Stromal cell of bone marrow (primary cell): ENCODE data around the gene FRMD4B.
"Not testable (repeated sequence)": the region's sequence is repeated elsewhere in the genome, so short reads cannot be mapped to it uniquely, and the experiment has no call there.

Experiments
- DNase-seq: peaks from one replicate; pipeline ENCODE4 v3.0.0-alpha.2; 2012; ENCODE audit warnings: low read depth

The FRMD4B gene

DNA sequence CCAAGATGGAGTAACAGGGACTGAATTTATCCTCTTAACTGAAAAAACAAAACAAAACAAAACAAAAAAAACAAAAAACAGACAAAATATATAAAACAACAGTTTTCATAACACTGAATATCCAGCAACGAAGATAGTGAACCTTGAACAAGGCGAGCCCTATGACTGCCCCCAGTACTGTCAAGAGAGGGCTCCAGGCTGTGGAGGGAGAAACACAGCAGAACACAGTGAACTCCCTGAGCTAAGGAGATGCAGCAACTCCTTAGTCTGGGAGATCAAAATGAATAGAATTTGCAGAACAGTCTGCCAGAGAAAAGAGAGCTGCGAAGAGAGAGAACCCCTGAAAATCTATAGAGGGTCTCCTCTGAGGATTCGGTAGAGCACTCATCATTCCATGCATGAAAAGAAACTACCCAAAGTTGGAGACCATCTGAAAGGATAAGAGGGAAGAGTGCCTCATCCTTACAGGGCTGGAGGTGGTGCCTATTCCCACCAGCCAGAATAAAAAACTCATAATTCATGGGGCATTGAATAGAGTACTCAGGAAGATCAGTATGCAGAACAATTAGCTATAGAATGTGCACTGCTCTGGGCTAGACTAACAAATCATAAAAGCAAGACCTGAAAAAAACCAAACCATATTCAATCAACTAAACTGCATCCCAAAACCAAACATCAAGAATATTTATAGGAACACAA, 101.8 kb downstream of the FRMD4B start:
- DNase-seq: no peak

DNA sequence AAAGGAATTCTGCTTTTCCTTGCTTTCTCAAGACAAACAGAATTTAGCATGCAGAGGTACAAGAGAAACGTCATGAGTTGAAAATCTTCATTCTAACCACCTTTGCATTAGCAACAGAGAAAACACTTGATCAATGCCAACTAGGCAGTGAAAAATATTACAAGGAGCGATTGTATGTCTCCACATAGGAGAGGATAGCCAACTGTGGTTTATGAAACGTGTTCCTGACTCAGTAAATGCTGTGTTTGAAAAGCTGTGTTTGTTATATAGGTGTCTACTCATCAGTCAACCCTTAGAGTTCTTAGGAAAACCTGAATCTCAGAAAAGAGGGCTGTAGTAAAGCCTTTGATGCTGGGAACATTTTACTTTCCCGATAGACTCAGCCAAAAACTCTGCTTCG, 102.4 kb downstream of the FRMD4B start:
- no peak for DNase-seq

DNA sequence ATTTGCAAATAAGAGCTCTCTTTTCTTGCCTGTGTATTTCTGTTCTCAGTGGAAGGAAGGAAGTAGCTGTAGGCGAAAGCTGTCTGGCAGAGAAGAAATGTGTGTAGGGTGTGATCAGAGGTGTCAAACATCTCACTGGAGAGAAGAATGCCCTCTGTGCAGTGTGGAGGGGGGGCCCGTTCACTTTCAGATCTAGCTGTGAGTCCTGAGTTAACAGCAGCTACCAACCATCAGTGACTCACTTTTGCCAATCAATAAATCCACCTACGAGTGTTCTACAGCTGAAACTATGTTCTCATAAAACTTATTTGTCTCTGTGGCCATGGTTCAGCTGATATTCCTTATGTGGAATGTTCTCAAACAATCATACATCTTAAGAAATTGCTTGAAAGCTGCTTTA, 103.7 kb downstream of the FRMD4B start:
- DNase-seq: no peak

DNA sequence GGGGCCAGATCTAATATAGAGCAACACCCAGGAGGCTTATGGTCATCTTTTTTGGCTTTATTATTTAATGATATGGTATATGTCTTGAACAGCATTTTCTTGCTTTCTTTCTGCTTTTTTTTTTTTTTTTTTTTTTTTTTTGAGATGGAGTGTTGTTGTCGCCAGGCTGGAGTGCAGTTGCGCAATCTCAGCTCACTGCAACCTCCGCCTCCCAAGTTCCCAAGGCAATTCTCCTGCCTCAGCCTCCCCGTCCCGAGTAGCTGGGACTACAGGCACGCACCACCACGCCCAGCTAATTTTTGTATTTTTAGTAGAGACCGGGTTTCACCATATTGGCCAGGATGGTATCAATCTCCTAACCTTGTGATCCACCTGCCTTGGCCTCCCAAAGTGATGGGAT, 108.5 kb downstream of the FRMD4B start:
- not testable (repeated sequence) for DNase-seq

DNA sequence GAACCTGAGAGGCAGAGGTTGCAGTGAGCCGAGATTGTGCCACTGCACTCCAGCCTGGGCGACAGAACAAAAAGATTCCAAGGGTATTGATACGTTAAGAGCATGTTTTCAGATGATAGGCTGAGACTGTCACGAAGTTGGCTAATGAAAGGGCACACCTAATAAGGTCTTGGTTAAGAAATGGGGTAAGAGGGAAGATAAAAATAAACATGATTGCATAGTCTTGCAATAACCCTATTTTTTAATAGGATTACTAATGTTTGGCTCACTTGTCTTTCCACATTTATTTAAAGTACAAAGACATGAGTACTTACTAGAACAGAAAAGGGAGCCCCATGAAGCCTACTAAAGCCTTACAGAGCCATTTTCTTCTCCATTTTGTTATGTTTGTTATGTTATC, 109.0 kb downstream of the FRMD4B start:
- DNase-seq: no peak

DNA sequence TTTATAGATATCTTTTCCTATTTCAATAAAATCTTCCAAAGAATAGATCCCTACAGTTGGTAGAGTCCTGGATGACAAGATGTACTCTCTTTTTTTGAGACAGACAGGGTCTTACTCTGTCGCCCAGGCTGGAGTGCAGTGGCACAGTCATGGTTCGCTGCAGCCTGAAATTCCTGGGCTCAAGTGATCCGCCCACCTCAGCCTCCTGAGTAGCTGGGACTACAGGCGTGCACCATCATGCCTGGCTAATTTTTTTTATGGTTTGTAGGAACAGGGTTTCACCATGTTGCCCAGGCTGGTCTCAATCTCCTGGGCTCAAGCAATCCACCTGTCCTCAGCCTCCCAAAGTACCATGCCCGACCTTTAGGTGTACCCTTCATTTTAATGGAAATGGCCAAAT, 109.7 kb downstream of the FRMD4B start:
- DNase-seq: not testable (repeated sequence)

DNA sequence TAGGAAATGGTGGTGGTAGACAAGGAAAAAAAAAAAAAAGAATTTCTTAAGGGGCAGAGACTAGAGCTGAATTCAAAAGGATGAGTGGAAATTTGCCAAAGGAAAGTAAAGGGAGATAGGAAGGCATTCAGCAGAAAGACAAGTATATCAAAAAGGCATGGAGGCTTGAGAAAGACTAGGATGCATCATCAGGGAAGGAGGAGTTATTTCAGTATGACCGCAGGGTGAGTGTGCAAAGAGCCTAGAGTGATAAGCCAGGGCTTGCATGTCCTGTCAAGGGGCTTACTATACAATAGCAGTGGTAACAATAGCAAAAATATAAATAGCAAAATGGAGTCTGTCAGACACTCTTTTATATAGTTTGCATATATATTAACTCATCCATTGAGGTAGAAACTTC, 112.0 kb downstream of the FRMD4B start:
- no peak for DNase-seq

DNA sequence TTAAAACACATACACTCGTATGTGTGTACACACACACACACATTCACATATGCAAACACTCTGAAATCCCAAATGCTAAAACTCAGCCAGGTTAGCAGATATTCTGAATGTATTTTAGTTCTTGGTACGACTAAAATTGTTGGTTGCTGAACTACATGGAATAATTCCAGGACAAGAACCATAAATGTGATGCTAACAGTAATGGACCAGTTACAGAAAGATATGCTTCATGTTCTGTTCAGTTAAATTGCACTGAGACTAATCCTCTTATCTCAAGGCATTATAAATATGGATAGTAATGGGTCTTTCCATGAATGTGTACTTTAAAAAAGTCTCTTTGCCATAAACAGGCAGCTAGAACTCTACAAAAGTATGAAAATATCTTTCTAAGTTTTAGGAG, 113.3 kb downstream of the FRMD4B start:
- DNase-seq: no peak

DNA sequence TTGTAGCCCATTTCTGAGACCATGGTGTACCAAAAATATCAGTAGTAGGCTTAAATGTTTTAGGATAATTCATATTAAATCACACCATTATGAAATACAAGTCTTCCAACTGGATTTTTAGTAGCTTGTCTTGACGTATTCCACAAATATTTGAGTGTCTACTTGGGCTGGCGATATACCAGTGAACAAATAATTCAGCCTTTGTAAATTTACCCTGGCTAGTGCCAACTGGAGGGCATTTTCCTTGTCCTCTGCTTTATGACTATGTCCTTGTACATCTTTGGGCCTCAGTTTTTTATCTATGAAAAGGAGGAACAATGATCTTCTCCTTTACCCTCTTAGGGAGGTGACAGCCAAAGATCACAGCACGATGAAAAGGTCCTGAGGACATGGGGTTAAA, 114.8 kb downstream of the FRMD4B start:
- DNase-seq: no peak

DNA sequence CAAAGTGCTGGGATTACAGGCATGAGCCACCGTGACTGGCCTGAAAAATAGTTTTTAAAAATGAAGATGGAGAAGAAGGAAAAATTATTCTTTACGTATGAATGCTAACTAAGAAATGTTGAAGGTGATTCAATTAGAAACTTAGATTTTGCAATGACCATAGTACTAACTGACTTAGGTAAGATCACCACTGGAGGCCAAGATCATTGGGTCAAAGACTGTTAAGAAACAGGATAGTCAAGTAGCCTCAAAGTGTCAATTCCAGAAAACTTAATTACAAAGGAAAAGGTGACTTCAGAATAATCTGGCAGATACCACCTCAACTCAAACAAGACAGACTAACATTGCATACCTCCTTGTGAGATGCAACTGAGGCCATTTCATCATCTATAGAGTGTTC, 119.3 kb downstream of the FRMD4B start:
- DNase-seq: no peak

DNA sequence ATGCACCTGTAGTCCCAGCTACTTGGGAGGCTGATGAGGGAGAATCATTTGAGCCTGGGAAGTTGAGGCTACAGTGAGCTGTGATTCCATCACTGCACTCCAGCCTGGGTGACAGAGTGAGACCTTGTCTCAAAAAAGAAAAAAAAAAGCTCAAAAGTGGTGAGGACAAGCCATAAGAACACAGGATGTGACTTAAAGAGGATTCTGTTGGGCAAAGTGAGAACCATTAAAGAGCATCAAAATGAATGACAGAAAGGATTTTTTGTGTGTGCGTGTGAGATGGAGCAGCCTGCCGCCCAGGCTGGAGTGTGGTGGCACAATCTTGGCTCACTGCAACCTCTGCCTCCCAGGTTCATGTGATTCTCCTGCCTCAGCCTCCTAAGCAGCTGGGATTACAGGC, 119.8 kb downstream of the FRMD4B start:
- DNase-seq: not testable (repeated sequence)

DNA sequence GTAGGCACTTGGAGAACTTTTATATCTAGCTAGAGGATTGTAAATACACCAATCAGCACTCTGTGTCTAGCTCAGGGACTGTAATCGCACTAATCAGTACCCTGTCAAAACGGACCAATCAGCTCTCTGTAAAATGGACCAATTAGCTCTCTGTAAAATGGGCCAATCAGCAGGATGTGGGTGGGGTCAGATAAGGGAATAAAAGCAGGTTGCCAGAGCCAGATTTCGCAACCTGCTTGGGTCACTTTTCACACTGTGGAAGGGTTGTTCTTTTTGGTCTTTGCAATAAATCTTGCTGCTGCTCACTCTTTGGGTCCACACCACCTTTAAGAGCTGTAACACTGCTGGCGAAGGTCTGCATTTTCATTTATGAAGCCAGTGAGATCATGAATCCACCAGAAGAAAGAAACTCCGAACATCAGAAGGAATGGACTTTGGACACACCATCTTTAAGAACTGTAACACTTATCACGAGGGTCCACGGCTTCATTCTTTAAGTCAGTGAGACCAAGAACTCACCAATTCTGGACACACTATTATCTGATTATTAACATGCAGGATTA, 125.0 kb downstream of the FRMD4B start:
- DNase-seq: not testable (repeated sequence)

DNA sequence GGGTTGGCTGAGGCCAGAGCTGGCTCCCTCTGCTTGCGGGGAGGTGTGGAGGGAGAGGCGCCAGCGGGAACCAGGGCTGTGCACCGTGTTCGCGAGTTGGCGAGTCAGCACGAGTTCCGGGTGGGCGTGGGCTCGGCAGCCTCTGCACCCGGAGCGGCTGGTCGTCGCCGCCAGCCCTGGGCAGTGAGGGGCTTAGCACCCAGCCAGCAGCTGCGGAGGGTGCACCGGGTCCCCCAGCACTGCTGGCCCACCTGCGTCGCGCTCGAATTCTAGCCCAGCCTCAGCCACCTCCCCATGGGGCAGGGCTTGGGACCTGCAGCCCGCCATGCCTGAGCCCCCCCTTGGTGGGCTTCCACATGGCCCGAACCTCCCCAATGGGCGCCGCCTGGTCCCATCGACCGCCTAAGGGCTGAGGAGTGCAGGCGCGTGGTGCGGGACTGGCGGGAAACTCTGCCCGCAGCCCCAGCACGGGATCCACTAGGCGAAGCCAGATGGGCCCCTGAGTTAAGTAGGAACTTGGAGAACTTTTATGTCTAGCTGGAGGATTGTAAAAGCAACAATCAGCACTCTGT, 125.6 kb downstream of the FRMD4B start:
- DNase-seq: no peak

DNA sequence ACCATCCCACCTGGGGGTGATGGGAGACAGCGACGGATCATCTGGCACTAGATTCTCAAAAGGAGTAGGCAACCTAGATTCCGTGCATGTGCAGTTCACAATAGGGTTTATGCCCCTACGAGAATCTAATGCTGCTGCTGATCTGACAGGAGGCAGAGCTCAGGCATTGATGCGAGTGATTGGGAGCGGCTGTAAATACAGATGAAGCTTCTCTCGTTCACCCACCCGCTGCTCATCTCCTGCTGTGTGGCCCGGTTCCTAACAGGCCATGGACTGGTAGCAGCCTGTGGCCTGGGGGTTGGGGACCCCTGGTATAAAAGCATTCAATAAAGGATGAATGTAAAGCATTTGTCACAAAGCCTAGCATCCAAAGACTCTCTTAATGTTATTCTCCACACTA, 126.8 kb downstream of the FRMD4B start:
- DNase-seq: no peak

DNA sequence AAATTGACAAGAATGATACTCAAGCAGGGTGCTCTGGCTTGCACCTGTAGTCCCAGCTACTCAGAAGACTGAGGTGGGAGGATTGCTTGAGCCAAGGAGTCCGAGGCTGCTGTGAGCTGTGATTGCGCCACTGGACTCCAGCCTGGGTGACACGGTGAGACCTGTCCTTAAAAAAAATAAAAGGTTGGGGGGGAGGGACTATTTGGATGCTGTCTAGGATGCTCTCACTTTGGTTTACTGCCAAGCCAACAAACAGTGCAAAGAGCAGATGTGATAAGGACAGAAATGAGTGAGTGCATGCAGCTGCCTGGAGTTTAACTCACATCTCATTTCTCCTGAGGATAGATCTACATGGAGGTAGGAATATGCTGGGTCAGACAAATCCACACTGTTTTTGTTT, 130.0 kb downstream of the FRMD4B start:
- no peak for DNase-seq

DNA sequence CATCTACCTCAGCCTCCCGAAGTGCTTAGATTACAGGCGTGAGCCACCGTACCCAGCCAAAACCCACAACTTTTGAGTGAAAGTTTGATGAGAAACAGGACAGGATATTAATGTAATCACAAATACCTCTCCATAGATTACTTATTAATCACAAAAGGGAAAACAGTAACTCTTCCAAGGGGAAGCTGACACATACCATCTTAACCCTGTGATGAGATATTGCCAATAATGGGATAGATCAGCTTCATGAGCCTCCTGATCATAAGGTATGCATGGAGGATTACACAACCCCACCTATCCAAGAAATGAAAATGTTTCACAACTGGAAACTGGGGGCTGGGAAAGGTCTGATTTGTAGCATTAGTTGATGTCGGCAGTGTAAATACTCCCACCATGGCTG, 131.5 kb downstream of the FRMD4B start:
- DNase-seq: no peak

DNA sequence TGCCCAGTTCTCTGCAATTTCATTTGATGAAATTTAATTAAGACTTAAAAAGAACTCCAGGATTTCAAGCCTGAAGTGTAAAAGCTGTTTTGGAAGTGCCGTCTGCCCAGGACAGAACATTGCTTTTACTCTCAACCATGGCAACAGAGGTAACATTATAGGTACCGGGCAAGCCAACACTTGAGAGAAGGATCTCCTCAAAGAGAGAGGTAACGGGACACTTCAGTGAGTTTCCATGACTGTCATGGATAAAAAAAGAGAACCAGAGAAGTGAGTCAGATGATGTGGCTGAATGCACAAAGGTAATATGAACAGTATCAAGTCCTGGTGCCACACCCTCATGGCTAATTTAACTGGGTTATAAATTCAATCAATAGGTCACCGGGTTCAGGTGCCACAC, 133.3 kb downstream of the FRMD4B start:
- DNase-seq: no peak

DNA sequence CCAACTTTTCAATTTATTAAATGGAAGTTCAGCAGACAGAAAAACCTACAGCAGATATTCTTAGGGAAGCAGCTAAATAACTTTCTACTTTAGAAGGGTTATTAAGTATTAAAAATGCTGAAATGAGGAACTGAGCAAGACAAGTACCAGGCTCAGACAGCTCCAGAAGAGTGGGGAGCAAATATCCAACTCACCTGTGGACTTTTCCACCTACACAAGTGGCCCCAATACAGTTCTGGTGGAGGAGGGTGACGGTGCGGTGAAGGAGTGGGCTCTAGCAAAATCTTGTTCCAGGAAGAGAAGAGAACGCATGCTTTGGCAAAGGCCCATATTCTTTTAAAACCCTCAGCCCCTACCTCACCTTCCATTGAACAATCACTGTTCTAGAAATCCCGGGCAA, 133.7 kb downstream of the FRMD4B start:
- no peak for DNase-seq

DNA sequence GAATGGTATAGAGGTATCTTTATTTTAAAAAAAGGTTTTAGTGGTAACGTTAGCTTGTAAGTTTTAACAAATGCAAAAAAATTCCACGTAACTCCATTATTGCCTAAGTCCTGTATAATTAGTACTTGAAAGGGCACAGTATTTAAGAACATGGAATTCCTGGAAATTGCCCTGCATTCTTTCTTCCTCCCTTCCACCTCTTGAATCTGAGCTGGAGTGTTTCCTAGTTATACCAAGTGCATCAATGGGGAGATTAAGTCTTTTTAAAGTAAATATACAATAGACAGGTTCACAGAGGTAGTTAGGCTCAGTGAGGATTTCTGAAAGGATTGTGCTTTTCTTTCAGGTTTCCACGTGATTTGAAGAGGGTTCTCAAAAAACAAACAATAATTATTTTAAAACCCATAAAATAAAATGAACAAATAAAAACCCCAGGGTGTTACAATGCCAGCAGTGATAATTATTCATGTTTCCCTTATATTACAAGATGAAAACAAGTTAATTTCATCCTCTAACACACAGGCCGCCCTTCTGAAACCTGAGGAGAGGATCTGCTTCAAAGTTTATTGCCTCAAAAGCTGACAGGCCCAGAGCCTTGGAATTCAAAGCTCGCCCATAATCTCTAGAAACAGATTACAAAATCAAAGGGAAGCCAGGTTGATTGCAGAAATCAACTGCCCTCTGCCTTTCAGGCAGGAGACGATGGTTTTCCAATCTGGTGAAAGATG, 134.6 kb downstream of the FRMD4B start:
- no peak for DNase-seq

DNA sequence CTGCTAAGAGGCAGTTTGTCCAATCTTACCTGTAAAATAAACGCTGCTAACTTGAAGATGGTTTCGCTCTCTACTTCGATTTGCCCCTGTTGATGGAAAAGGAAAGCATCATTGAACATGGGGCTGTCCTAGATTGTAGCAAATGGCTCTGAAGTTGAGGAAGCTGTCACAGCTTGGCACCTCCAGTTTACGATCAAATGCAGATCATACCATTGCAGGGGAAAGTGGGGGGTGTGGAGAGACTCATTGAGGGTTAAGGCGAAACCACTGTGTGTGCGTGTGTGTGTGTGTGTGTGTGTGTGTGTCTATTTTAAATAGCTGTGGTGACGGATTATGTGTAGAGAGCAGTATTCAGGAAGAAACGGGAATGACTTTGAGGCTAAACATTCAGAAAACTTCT, 135.9 kb downstream of the FRMD4B start:
- no peak for DNase-seq

DNA sequence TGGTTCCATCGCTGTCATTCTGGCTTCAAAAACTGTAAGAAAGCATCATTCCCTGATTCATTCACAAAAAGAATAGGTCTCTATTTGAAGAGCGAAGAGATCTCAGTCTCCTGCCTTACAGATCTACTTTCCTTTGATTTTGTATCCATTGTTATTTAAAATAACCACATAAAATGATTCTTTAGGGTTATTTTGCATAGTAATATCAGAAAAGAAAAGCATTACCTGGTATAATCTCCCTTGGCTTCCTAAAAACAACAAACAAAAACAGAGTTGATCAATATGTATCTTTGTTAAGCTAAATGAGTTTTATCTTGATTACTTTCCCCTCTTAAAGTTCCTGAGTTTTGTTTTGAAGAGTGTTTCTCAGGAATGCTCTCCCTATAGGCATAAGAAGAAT, 136.9 kb downstream of the FRMD4B start:
- no peak for DNase-seq

DNA sequence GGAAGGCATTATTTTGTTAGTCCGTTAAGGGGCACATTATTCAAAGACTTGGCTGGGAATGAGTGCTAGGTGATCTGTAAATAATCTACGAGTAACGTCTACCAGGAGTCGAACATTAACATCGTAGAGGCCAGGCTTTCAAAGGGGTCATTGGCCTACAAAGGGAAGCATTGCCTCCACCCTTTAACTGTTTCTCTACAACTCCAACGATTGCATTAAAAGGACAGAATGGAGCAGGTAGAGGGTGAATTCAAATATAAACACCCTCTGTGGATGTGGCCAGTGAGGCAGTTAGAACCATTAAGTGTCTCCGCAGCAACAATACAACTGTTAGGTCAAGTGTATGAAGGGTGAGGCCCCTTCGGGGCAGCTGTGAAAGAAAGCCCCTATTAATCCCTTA, 137.5 kb downstream of the FRMD4B start:
- no peak for DNase-seq

DNA sequence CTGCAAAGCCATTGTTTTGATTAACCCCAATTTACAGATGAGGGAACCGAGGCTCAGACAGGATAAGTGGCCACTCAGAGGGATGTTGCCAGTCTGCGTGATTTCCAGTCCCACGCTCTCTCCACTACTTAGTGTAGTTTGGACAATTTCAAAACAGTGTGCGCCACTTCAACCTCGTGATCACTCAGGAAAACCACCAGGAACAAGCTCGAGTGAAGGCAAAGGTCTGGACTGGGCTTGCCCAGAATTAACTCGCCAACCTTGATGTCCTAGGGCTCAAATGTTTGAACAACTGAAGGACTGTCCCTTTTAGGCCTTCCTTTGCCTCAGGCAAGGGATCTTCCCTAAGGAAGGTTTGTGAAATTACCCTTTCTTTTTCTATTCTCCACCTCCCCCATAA, 139.3 kb downstream of the FRMD4B start:
- DNase-seq: no peak
